IMR-90 (cell line): ENCODE data around the gene FCRL5. TPM values are rescaled to one million over a fixed set of nuclear protein-coding genes. Genes with fewer than 3 reads are reported as not detected.

Experiments
- ATAC-seq: fragments of 200-7000 bp; cut with Tn5 transposase; 2 replicates; pipeline ENCODE4 v1.9.1; 2020; ENCODE audit warnings: low read depth, mild to moderate bottlenecking, moderate library complexity
- BruUV-seq: library from RNA; stranded (reverse); fragments of 400-500 nt; replicated peaks from 2 replicates; lab custom pipeline; 2021; lab: Mats Ljungman, UMichigan
- CTCF ChIA-PET: fragments of 300-600 bp; formaldehyde crosslinking; extraction: SDS; loops from one replicate; lab custom pipeline; 2021; ENCODE audit warnings: antibody characterized with exemption; lab: Yijun Ruan, JAX
- POLR2A ChIA-PET: fragments of 300-600 bp; sonication (Branson Sonifier 250); formaldehyde crosslinking; loops from one replicate; lab custom pipeline; 2022; ENCODE audit warnings: antibody characterized with exemption; ENCODE audit not compliant: unreplicated experiment; lab: Charles Lee
- DNase-seq: peaks from one replicate; pipeline ENCODE4 v3.0.0; 2013
- H2AFZ ChIP-seq: replicated peaks from 2 replicates; pipeline ENCODE3; 2013; ENCODE audit warnings: low read length, mild to moderate bottlenecking; ENCODE audit not compliant: poor library complexity
- H2AK5ac ChIP-seq: 2 replicates; pipeline ENCODE4 v1.6.1; 2013; ENCODE audit warnings: low read depth, low read length, inconsistent platforms
- H2AK9ac ChIP-seq: replicated peaks from 2 replicates; pipeline ENCODE3; 2013; ENCODE audit warnings: mild to moderate bottlenecking, low read depth, low read length, moderate library complexity; ENCODE audit not compliant: poor library complexity
- H2BK120ac ChIP-seq: 2 replicates; pipeline ENCODE4 v1.6.1; 2013; ENCODE audit warnings: low read depth, low read length, inconsistent platforms
- H2BK15ac ChIP-seq: 3 replicates; pipeline ENCODE4 v1.6.1; 2013; ENCODE audit warnings: low read depth, low read length, inconsistent platforms
- H2BK20ac ChIP-seq: 2 replicates; pipeline ENCODE4 v1.6.1; 2013; ENCODE audit warnings: low read depth, mild to moderate bottlenecking, inconsistent platforms, low read length, moderate library complexity
- H2BK5ac ChIP-seq: 2 replicates; pipeline ENCODE4 v1.6.1; 2013; ENCODE audit warnings: mild to moderate bottlenecking, low read depth, low read length, inconsistent platforms; ENCODE audit not compliant: poor library complexity, severe bottlenecking
- H3K14ac ChIP-seq: replicated peaks from 2 replicates; pipeline ENCODE4 v1.6.1; 2013; ENCODE audit warnings: low read depth, low read length, inconsistent platforms
- H3K18ac ChIP-seq: 2 replicates; pipeline ENCODE4 v1.6.1; 2013; ENCODE audit warnings: low read depth, low read length, control low read depth
- H3K23ac ChIP-seq: 2 replicates; pipeline ENCODE4 v1.6.1; 2013; ENCODE audit warnings: low read depth, low read length, inconsistent platforms
- H3K27ac ChIP-seq: 2 replicates; pipeline ENCODE4 v1.5.1; 2013; ENCODE audit warnings: mild to moderate bottlenecking, control low read depth, low read length; ENCODE audit not compliant: insufficient read depth
- H3K27me3 ChIP-seq: 2 replicates; pipeline ENCODE4 v1.6.1; 2013; ENCODE audit warnings: low read length; ENCODE audit not compliant: control insufficient read depth, insufficient read depth
- H3K36me3 ChIP-seq: 2 replicates; pipeline ENCODE4 v1.6.1; 2013; ENCODE audit warnings: low read length, mixed read lengths; ENCODE audit not compliant: control insufficient read depth, insufficient read depth
- H3K4ac ChIP-seq: 2 replicates; pipeline ENCODE4 v1.6.1; 2013; ENCODE audit warnings: low read depth, low read length, inconsistent platforms
- H3K4me1 ChIP-seq: 2 replicates; pipeline ENCODE4 v1.6.1; 2013; ENCODE audit warnings: low read length, mixed read lengths; ENCODE audit not compliant: control insufficient read depth, insufficient read depth
- H3K4me2 ChIP-seq: 2 replicates; pipeline ENCODE4 v1.6.1; 2013; ENCODE audit warnings: low read depth, mild to moderate bottlenecking, control low read depth, low read length, moderate library complexity
- H3K4me3 ChIP-seq: 2 replicates; pipeline ENCODE4 v1.5.1; 2013; ENCODE audit warnings: low read depth, mild to moderate bottlenecking, control low read depth, low read length, moderate library complexity; ENCODE audit not compliant: insufficient read depth
- H3K56ac ChIP-seq: 2 replicates; pipeline ENCODE4 v1.6.1; 2013; ENCODE audit warnings: low read length, inconsistent platforms; ENCODE audit not compliant: insufficient read depth; ENCODE audit errors: extremely low read depth
- H3K79me1 ChIP-seq, 2 experiments: 2 replicates each; pipeline ENCODE4 v1.6.1; 2013; ENCODE audit warnings: low read length in 2 of 2, inconsistent platforms in 1 of 2, low read depth in 1 of 2
- H3K9ac ChIP-seq: 2 replicates; pipeline ENCODE4 v1.6.1; 2013; ENCODE audit warnings: low read depth, low read length, control low read depth
- H3K9me1 ChIP-seq: 2 replicates; pipeline ENCODE4 v1.6.1; 2013; ENCODE audit warnings: low read length, inconsistent platforms; ENCODE audit not compliant: insufficient read depth
- H3K9me3 ChIP-seq: 2 replicates; pipeline ENCODE4 v1.6.1; 2013; ENCODE audit warnings: low read length; ENCODE audit not compliant: control insufficient read depth, insufficient read depth
- H4K20me1 ChIP-seq: 2 replicates; pipeline ENCODE4 v1.6.1; 2013; ENCODE audit warnings: low read length, inconsistent platforms; ENCODE audit not compliant: insufficient read depth
- H4K5ac ChIP-seq: 2 replicates; pipeline ENCODE4 v1.6.1; 2013; ENCODE audit warnings: mild to moderate bottlenecking, low read depth, low read length, control low read depth
- H4K8ac ChIP-seq, 2 experiments: 2 replicates each; pipeline ENCODE4 v1.6.1; 2013; ENCODE audit warnings: low read depth in 2 of 2, low read length in 2 of 2, control low read depth in 1 of 2, inconsistent platforms in 1 of 2
- H4K91ac ChIP-seq: 2 replicates; pipeline ENCODE4 v1.6.1; 2013; ENCODE audit warnings: low read depth, low read length, inconsistent platforms; ENCODE audit not compliant: insufficient read depth
- BHLHE40 ChIP-seq: fragments of 150-350 bp; IDR thresholded peaks from 2 replicates; pipeline ENCODE4 v1.6.1; 2016; ENCODE audit warnings: mild to moderate bottlenecking, low read depth, low read length
- CTCF ChIP-seq: conservative IDR thresholded peaks from 2 replicates; pipeline ENCODE4 v1.5.1; 2012; ENCODE audit warnings: mild to moderate bottlenecking, low read depth, low read length, improper control_type of control experiment
- ELK1 ChIP-seq: fragments of 150-350 bp; IDR thresholded peaks from 2 replicates; pipeline ENCODE4 v1.6.1; 2016; ENCODE audit warnings: low read depth, mild to moderate bottlenecking, low read length, moderate library complexity, borderline replicate concordance
- FOS ChIP-seq: fragments of 150-350 bp; IDR thresholded peaks from 2 replicates; pipeline ENCODE4 v1.6.1; 2016; ENCODE audit warnings: low read depth, low read length
- MAFK ChIP-seq: IDR thresholded peaks from 2 replicates; pipeline ENCODE4 v1.6.1; 2012; ENCODE audit warnings: low read depth, low read length, improper control_type of control experiment
- MAZ ChIP-seq: IDR thresholded peaks from 2 replicates; pipeline ENCODE4 v1.6.1; 2012; ENCODE audit warnings: low read depth, mild to moderate bottlenecking, low read length, improper control_type of control experiment, moderate library complexity, borderline replicate concordance
- NFE2L2 ChIP-seq: fragments of 150-350 bp; IDR thresholded peaks from 2 replicates; pipeline ENCODE4 v1.6.1; 2016; ENCODE audit warnings: low read depth, mild to moderate bottlenecking, low read length
- POLR2A ChIP-seq: IDR thresholded peaks from 2 replicates; pipeline ENCODE4 v1.6.1; 2012; ENCODE audit warnings: mild to moderate bottlenecking, low read depth, low read length
- RAD21 ChIP-seq: IDR thresholded peaks from 2 replicates; pipeline ENCODE4 v1.6.1; 2012; ENCODE audit warnings: low read length, improper control_type of control experiment
- RCOR1 ChIP-seq: IDR thresholded peaks from 2 replicates; pipeline ENCODE4 v1.6.1; 2012; ENCODE audit warnings: mild to moderate bottlenecking, low read length, improper control_type of control experiment; ENCODE audit not compliant: insufficient replicate concordance
- RFX5 ChIP-seq: IDR thresholded peaks from 2 replicates; pipeline ENCODE4 v1.8.0; 2012; ENCODE audit warnings: low read depth, mild to moderate bottlenecking, low read length, moderate library complexity
- SMC3 ChIP-seq: fragments of 150-350 bp; IDR thresholded peaks from 2 replicates; pipeline ENCODE4 v1.6.1; 2016; ENCODE audit warnings: low read depth, mild to moderate bottlenecking, antibody characterized with exemption, low read length, moderate library complexity
- USF2 ChIP-seq: fragments of 150-350 bp; IDR thresholded peaks from 2 replicates; pipeline ENCODE4 v1.6.1; 2017; ENCODE audit warnings: mild to moderate bottlenecking, antibody characterized with exemption, low read length, low read depth
- WGBS, 2 experiments: methylation state at CpG; one replicate each; pipeline versions ENCODE4 v1.1.5 to v1.1.7; 2013; ENCODE audit warnings: missing lambda C conversion rate in 2 of 2; ENCODE audit not compliant: insufficient read length in 1 of 2; ENCODE audit errors: extremely low coverage in 2 of 2; 5-methylcytosine and 5-hydroxymethylcytosine counted together
- dilution Hi-C: fragments of 300-500 bp; cut with HindIII; formaldehyde crosslinking; loops from one replicate; pipeline ENCODE4 v1.14.3; 2018; ENCODE audit warnings: low sequenced_read_pairs; ENCODE audit not compliant: unreplicated experiment
- in situ Hi-C: fragments of 300-500 bp; cut with MboI; formaldehyde crosslinking; loops from 3 replicates; pipeline ENCODE4 v1.14.3; 2019; ENCODE audit warnings: low sequenced_read_pairs, inconsistent platforms, mixed read lengths
- intact Hi-C: fragments of 100-400 bp; cut with micrococcal nuclease; formaldehyde crosslinking; loops from 2 replicates; pipeline ENCODE4 v1.10.0; 2022
- polyA plus RNA-seq, 3 experiments: library from polyadenylated mRNA; depleted of rRNA; stranded (reverse); fragments of >200 nt; gene quantifications; 2 replicates each; pipeline ENCODE4 v1.2.3, GENCODE V29; 2012; ENCODE audit warnings: low replicate concordance in 1 of 3
- total RNA-seq: library from RNA; depleted of rRNA; stranded (reverse); fragments of >200 nt; gene quantifications from 2 replicates; pipeline ENCODE4 v1.2.3, GENCODE V29; 2012

Gene FCRL5
- total and polyA plus RNA-seq, 2 of the 4 experiments (the other 2 are of a cell fraction): not detected

- dilution Hi-C loops (no loop called here), in situ Hi-C loops (no loop called here), intact Hi-C loops (no loop called here)
- Histone ChIP-seq H3K36me3 (no peaks in the 10 kb centered on the region), H3K4me2 (no peak overlapping the region), H3K14ac (no peak overlapping the region), H4K20me1 (no peaks in the 10 kb centered on the region), H3K9me3 (no peaks in the 10 kb centered on the region), H3K27ac (no peak overlapping the region), H2BK20ac (no peak overlapping the region), H4K8ac (no peak overlapping the region), H3K79me1 (no peaks in the 10 kb centered on the region), H4K5ac (no peak overlapping the region), H2BK120ac (no peak overlapping the region), H3K4me3 (no peak overlapping the region), H3K9ac (no peak overlapping the region), H2BK5ac (no peak overlapping the region), H3K23ac (no peak overlapping the region), H3K27me3 (no peaks in the 10 kb centered on the region), H3K56ac (no peak overlapping the region), H4K91ac (no peak overlapping the region), H2AFZ (no peak overlapping the region), H2BK15ac (no peak overlapping the region), H2AK9ac (no peak overlapping the region), H2AK5ac (no peak overlapping the region), H3K18ac (no peak overlapping the region), H3K9me1 (no peaks in the 10 kb centered on the region), H3K4me1 (no peaks in the 10 kb centered on the region), H3K4ac (no peak overlapping the region)
- ChIA-PET POLR2A (no interaction called here), CTCF (interaction anchor here (0.6 kb wide), 1 partner anchor 69 kb away, joined by 3 read pairs; no protein-coding TSS in a partner anchor)
- whole genome bisulfite sequencing, 2 experiments: no CpG with 5 or more reads among the region's 3 CpGs
- TF ChIP-seq FOS (no peak), BHLHE40 (no peak), ELK1 (no peak), SMC3 (no peak), RAD21 (no peak), MAZ (no peak), CTCF (no peak), RCOR1 (no peak), RFX5 (no peak), POLR2A (no peak), NFE2L2 (no peak), USF2 (no peak), MAFK (no peak)
- no peak for ATAC-seq
- BruUV-seq: no TSS peak
- DNase-seq: no peak
Observed at GRCh38 chr1:157469300-157469699, 83.0 kb downstream of the FCRL5 start.
